Duodenal mucosa (tissue), 2 donors: ENCODE measurements around the gene METRN.

Source experiments
- H3K27ac ChIP-seq: one replicate; pipeline ENCODE4 v1.7.0; 2013; ENCODE audit warnings: low read depth, low read length
- H3K27me3 ChIP-seq, 2 donors: one replicate each; pipeline ENCODE4 v1.7.0; 2013; ENCODE audit warnings: low read length in 2 of 2, control low read depth in 1 of 2; ENCODE audit not compliant: insufficient read depth in 2 of 2, control insufficient read depth in 1 of 2
- H3K36me3 ChIP-seq, 2 donors: one replicate each; pipeline ENCODE4 v1.7.0; 2013; ENCODE audit warnings: low read length in 2 of 2, control low read depth in 1 of 2; ENCODE audit not compliant: insufficient read depth in 2 of 2, control insufficient read depth in 1 of 2
- H3K4me1 ChIP-seq, 2 donors: one replicate each; pipeline ENCODE4 v1.7.0; 2013; ENCODE audit warnings: low read length in 2 of 2, control low read depth in 1 of 2; ENCODE audit not compliant: insufficient read depth in 2 of 2, control insufficient read depth in 1 of 2
- H3K4me3 ChIP-seq, 2 donors: one replicate each; pipeline ENCODE4 v1.7.0; 2013; ENCODE audit warnings: low read length in 2 of 2, low read depth in 1 of 2
- H3K9ac ChIP-seq, 2 donors: one replicate each; pipeline ENCODE4 v1.7.0; 2013; ENCODE audit warnings: low read length in 2 of 2, low read depth in 1 of 2
- H3K9me3 ChIP-seq, 2 donors: one replicate each; pipeline ENCODE4 v1.7.0; 2013; ENCODE audit warnings: low read length in 2 of 2, control low read depth in 1 of 2; ENCODE audit not compliant: control insufficient read depth in 1 of 2

The METRN gene

DNA sequence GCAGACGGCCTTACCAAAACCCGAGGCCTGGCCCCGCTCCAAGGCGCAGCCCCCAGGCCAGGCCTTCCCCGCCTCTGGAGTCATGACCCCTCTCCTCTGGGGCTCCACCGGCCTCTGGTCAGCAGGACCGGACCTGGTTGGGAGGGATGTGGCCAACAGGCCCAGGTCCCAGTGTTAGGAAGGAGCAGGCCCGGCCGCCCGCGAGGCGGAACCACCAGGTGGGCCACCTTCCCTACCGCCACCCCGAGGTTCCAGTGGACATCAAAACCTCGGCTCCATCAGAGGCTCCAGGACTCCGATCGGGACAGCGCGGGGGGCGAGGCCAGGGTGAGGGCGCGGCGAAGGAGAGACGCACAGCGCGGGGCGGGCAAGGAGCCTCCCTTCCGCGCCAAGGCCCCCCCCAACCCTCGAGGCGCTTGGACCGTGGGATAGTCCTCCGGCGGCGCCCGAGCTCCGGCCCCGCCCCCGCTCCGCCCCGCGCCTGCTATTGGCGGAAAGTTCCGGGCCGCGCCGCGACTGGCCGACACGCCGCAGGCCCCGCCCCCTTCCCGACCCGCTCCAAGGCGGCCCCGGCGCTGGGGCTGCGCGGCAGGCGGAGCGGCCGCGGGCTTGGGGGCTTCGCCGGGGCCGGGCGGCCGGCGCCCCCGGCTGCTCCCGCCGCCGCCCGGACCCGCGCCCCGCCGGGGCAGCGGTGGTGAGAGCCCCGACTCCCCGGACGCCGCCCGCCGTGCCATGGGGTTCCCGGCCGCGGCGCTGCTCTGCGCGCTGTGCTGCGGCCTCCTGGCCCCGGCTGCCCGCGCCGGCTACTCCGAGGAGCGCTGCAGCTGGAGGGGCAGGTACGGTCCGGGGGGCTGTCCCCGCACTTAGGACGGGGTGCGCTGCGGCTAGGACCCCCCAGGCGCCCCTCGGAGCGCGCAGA lies at the start of gene METRN:
Gene METRN, plus strand, starts transcription at position 561 of the 919 bp plus-strand sequence. Its CDS starts 172 bp downstream, at position 733.
- Histone ChIP-seq H3K9ac (no peak within 1 kb of the TSS), H3K27ac (no peak within 1 kb of the TSS), H3K4me1 (peaks cover 21 to 30% of the 10 kb centered on the region in 2 donors), H3K9me3 (no peaks in the 10 kb centered on the region), H3K36me3 (no peaks in the 10 kb centered on the region), H3K27me3 (peaks cover 30 to 41% of the 10 kb centered on the region in 2 donors), H3K4me3 (peak within 1 kb of the TSS; percentile 47 to 55)

- Histone ChIP-seq H3K27ac (no peak overlapping the region), H3K4me1 (peaks cover 14 to 16% of the 10 kb centered on the region in 2 donors), H3K9me3 (no peaks in the 10 kb centered on the region), H3K4me3 (no peak overlapping the region), H3K9ac (no peak overlapping the region), H3K27me3 (no peaks in the 10 kb centered on the region), H3K36me3 (peaks cover 13 to 24% of the 10 kb centered on the region in 2 donors)
Measured at GRCh38 chr16:666572-666971, 48.3 kb upstream of the METRN start.

GRCh38 chr16:667113-667779 lies 47.7 kb upstream of the METRN start:
- peak overlapping the region in 1 of 2 donors; percentile 60 for H3K9ac ChIP-seq
- H3K36me3 ChIP-seq: peaks cover 16 to 30% of the 10 kb centered on the region in 2 donors
- H3K9me3 ChIP-seq: no peaks in the 10 kb centered on the region
- no peaks in the 10 kb centered on the region for H3K27me3 ChIP-seq
- peak overlapping the region; percentile 24 to 32 for H3K4me3 ChIP-seq
- H3K27ac ChIP-seq: no peak overlapping the region
- peaks cover 14 to 16% of the 10 kb centered on the region in 2 donors for H3K4me1 ChIP-seq

DNA sequence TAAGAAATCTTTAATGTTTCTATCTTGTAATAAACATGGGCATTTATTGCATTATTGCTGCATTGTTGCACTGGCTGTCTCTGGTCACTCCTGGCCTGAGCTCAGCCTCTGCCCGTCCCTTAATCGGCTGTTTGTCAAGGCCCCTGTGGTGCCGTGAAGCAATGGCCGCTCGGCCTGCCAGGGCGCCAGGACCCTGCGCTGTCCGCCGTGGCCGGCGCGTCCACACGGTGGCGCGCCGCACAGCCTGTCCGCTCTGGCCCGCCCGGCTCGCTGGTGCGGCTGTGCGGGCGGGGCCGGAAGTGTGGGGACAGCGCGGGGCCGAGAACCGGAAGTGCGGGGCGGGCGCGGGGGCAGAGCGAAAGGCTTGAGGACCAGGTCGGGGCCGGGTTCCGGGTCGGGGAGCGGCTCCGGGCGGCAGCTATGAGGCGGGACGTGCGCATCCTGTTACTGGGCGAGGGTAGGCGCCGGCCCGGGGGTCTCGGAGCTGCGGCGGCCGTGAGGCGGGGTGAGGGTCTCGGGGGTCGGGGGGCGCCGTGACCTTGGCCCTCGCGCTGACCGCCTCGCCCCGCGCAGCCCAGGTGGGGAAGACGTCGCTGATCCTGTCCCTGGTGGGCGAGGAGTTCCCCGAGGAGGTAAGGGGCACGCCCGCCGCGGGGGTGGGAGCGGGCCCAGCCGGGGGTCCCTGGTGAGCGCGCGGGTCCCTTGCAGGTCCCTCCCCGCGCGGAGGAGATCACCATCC lies 47.0 kb upstream of the METRN start, which contains the start of gene RHOT2:
Gene RHOT2, plus strand, starts transcription at position 353 of the 739 bp plus-strand sequence. Its CDS starts 68 bp downstream, at position 421.
- H3K36me3 ChIP-seq: peaks cover 21 to 37% of the 10 kb centered on the region in 2 donors
- no peaks in the 10 kb centered on the region for H3K27me3 ChIP-seq
- peak within 1 kb of the TSS; percentile 66 for H3K27ac ChIP-seq
- H3K4me1 ChIP-seq: peaks cover 14 to 16% of the 10 kb centered on the region in 2 donors
- no peaks in the 10 kb centered on the region for H3K9me3 ChIP-seq
- H3K4me3 ChIP-seq: peak within 1 kb of the TSS; percentile 77 to 80
- H3K9ac ChIP-seq: peak within 1 kb of the TSS; percentile 74 to 79

GRCh38 chr16:668519-669171 lies 46.3 kb upstream of the METRN start:
- Histone ChIP-seq H3K9me3 (no peaks in the 10 kb centered on the region), H3K4me1 (peaks cover 14 to 16% of the 10 kb centered on the region in 2 donors), H3K4me3 (peak overlapping the region; percentile 77 to 80), H3K9ac (peak overlapping the region; percentile 74 to 79), H3K27me3 (no peaks in the 10 kb centered on the region), H3K36me3 (peaks cover 22 to 43% of the 10 kb centered on the region in 2 donors), H3K27ac (peak overlapping the region; percentile 66)

GRCh38 chr16:669666-670065 lies 45.3 kb upstream of the METRN start:
- peaks cover 14 to 16% of the 10 kb centered on the region in 2 donors for H3K4me1 ChIP-seq
- H3K9me3 ChIP-seq: no peaks in the 10 kb centered on the region
- H3K27ac ChIP-seq: no peak overlapping the region
- no peak overlapping the region for H3K9ac ChIP-seq
- H3K27me3 ChIP-seq: no peaks in the 10 kb centered on the region
- H3K36me3 ChIP-seq: peaks cover 22 to 49% of the 10 kb centered on the region in 2 donors
- H3K4me3 ChIP-seq: no peak overlapping the region

- peaks cover 22 to 49% of the 10 kb centered on the region in 2 donors for H3K36me3 ChIP-seq
- H3K4me1 ChIP-seq: peaks cover 19 to 23% of the 10 kb centered on the region in 2 donors
- H3K27ac ChIP-seq: no peak overlapping the region
- H3K9ac ChIP-seq: no peak overlapping the region
- H3K4me3 ChIP-seq: no peak overlapping the region
- H3K9me3 ChIP-seq: no peaks in the 10 kb centered on the region
- no peaks in the 10 kb centered on the region for H3K27me3 ChIP-seq
Measured at GRCh38 chr16:670485-671352, 44.2 kb upstream of the METRN start.

- Histone ChIP-seq H3K9ac (no peak overlapping the region), H3K27ac (no peak overlapping the region), H3K36me3 (peaks cover 22 to 49% of the 10 kb centered on the region in 2 donors), H3K4me3 (no peak overlapping the region), H3K4me1 (peaks cover 26 to 29% of the 10 kb centered on the region in 2 donors), H3K9me3 (no peaks in the 10 kb centered on the region), H3K27me3 (no peaks in the 10 kb centered on the region)
Measured at GRCh38 chr16:671353-672131, 43.4 kb upstream of the METRN start.
